CD4-positive, alpha-beta T cell treated with Interleukin-2 at 100 ng/mL for 4 hours (primary cell): ENCODE data around the gene CACNB2.

Experiments used
- DNase-seq: peaks from one replicate; pipeline ENCODE4 v3.0.0-alpha.2; 2020; ENCODE audit warnings: low spot score

The CACNB2 gene

GRCh38 chr10:18514537-18514936, 374.3 kb downstream of the CACNB2 start:
- DNase-seq = no peak

GRCh38 chr10:18516851-18517250, 376.6 kb downstream of the CACNB2 start:
- no peak for DNase-seq

DNA sequence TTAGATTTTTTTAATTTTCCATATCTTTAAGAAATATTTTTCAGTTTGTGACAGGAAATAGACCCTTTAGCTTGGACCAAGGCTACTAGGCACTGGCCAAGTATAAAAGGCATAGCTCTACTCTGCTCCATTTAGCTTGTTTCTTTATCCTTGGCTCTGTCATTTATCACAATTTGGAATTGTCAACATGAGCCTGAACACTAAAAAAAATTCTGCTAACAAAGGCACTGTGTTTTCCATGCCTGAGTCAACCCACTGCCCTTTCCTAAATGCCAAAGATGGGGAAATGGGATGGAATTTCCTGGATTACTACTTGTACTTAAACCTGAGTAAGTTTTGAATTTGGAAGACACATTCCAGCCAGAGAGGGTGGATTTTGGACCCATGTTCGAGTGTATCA, 382.8 kb downstream of the CACNB2 start:
- DNase-seq = no peak

- no peak for DNase-seq
Observed at GRCh38 chr10:18523858-18524257, 383.6 kb downstream of the CACNB2 start.

DNA sequence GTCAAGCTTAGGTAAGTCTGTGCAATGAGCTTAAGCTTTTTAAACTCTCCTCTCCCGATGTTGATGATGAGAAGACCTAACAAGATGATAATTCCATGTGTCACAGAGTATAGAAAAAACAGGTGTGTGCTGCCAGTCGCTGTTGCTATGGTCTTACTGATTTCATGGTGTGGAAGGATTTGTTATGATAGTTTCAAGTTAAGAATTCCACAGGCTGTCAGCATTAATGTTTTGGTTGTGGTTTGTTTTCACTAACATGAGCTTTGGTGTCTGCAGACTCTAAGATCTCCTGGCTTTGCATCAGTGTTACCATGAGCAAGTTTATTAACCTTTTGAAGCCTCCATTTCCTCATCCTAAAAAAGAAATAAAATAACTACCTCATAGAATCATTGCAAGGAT, 387.5 kb downstream of the CACNB2 start:
- no peak for DNase-seq

GRCh38 chr10:18528292-18528691, 388.1 kb downstream of the CACNB2 start:
- DNase-seq = no peak

DNA sequence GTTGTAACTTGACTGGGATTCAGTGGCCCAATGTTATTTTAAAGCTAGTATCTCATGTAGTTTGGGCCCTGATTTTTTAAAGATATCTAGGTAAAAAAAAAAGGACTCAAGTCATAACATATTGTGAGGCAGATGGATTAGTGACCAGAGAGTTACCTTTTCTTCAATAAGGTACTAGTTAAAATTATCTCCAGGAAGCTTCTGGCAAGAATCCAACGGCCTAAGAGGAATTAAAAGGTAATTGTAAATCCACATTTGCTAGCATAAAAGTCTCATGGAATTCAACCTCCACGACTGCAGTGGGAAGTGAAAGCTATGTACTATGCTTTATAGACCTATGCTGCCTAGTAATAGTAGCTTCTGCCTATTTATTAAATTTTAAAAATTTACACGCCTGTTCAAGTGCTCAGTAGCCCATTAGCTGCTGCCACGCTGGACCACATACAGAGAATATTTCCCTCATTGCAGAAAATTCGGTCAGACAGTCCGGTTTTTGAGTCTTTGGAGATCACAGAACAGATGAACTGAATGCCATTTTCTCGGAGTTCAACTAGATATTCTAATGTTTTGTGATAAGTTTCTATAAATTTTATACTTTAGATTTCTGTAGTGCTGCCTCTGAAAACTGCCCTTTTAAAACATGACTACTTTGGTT, 392.8 kb downstream of the CACNB2 start:
- no peak for DNase-seq

- no peak for DNase-seq
Observed at GRCh38 chr10:18533896-18534295, 393.7 kb downstream of the CACNB2 start.

DNA sequence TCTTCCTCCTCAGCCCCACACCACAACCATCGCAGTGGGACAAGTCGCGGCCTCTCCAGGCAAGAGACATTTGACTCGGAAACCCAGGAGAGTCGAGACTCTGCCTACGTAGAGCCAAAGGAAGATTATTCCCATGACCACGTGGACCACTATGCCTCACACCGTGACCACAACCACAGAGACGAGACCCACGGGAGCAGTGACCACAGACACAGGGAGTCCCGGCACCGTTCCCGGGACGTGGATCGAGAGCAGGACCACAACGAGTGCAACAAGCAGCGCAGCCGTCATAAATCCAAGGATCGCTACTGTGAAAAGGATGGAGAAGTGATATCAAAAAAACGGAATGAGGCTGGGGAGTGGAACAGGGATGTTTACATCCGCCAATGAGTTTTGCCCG, 399.1 kb downstream of the CACNB2 start:
- DNase-seq = no peak

DNA sequence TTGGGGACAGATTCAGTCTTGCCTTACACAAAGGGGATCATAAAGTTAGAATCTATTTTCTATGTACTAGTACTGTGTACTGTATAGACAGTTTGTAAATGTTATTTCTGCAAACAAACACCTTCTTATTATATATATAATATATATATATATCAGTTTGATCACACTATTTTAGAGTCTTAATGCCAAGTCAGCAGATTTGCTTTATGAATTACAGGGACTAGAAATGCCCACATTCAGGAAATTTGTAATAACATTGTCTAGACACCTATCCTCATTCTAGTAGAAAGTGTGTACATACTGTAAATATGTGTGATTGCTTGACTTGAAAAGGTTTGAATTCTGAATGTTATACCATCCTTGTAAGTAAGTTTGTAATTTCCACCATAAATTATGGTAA, 400.0 kb downstream of the CACNB2 start:
- DNase-seq = no peak

GRCh38 chr10:18542832-18543231, 402.6 kb downstream of the CACNB2 start:
- no peak for DNase-seq

DNA sequence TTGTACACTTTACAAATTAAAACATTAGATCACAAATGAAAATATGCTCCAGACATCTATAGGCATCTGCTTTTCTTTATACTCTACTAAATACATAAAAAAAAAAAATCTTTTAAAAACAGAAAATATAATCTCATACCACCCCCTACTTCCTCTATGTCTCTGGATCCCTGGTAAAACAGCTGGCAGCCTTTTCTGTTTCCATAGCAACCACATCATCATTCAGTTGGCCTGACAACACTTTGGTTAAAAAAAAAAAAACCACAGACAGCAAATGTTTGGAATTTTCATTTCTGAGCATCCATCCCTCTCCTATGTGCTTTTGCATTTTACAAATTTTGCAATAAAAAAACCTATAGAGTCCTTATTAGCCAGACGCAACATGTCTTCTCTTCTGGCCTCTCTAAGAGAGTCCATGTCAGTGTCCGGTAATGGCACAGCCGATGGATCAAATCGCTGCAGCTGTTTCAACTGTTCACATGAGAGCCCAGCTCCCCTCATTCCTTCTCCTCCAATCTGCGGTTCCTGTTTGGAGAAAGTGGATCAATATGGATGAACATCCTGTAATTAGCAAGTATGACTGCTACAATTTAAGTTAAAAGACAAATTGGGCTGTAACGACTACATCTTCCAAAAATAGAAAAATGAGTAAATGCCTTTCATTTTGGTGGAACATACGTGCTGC, 405.5 kb downstream of the CACNB2 start:
- no peak for DNase-seq

DNA sequence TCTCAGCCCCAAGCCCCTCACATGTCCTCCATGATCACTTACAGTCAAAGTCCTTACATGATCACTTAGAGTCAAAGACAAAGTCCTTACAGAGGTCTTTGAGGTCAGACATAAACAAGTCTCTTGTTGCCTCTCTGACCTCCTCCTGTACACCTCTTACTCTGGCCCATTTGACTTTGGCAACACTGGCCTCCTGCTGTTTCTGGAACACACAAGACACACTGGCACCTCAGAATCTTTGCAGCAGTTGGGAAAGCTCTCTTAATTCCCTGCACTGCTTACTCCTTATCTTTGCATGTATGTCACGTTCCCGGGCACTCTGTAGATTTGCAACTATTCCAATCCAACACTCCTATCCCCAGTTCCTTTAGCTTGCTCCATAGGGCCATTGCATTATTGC, 408.9 kb downstream of the CACNB2 start:
- no peak for DNase-seq

DNA sequence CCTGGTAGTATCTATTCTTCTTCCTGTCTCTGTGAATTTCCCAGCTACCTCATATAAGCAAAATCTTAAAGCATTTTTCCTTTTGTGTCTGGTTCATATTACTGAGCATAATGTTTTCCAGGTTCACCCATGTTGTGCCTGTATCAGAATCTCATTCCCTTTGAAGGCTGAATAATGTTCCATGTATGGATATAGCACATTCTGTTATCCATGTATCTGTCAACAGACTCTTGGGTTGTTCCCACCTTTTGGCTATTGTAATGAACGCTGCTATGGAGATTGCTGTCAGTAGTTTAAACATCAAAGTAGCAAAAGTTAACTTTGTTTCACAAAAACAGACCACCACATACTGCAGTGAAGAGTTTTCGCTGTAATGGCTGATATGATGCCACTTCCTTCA, 411.2 kb downstream of the CACNB2 start:
- no peak for DNase-seq

DNA sequence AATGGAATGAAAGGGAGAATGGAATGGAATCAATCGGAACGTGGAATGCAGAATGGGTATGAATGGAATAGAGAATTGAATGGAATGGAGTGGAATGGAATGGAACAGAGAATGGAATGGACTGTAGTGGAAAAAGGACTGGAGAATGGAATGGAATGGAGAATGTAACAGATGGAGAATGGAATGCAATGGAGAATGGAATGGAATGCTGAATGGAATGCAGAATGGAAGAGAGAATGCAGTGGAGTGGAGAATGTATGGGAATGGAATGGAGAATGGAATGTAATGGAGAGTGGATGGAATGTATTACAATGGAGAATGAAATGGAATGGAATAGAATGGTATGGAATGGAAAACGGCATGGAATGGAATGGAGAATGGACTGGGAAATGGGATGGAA, 414.3 kb downstream of the CACNB2 start:
- no peak for DNase-seq

- DNase-seq = no peak
Observed at GRCh38 chr10:18556522-18557147, 416.4 kb downstream of the CACNB2 start.

DNA sequence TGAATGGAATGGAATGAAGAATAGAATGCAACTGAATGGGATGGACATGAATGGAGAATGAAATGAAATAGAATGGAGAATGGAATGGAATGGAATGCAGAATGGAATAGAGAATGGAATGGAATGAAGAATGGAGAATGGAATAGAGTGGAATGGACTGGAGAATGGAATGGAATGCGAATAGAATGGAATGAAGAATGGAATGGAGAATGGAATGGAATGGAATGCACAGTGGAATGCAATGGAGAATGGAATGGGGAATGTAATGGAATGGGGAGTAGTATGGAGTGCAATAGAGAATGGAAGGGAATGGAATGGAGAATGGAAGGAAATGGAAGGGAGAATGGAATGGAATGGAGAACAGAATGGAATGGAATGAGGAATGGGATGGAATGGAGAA, 417.7 kb downstream of the CACNB2 start:
- no peak for DNase-seq

DNA sequence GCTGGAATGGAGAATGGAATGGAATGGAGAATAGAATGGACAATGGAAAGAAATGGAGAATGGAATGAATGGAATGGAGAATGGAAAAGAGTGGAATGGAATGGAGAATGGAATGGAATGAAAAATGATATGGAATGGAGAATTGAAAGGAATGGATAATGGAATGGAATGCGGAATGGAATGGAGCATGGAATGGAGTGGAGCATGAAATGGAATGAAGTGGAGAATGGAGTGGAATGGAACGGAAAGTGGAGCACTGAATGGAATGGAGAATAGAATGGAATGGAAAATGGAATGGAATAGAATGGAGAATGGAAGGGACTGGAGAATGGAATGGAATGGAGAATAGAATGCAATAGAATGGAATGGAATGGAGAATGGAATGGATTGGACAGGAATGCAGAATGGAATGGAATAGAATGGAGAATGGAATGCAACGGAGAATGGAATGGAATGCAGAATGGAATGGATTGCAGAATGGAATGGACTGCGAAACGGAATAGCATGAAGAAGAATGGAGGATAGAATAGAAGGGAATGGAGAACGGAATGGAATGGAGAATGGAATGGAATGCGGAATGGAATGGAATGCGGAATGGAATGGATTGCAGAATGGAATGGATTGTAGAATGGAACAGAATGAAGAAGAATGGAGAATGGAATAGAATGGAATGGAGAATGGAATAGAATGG, 421.8 kb downstream of the CACNB2 start:
- no peak for DNase-seq

GRCh38 chr10:18563003-18563726, 422.9 kb downstream of the CACNB2 start:
- DNase-seq = no peak

DNA sequence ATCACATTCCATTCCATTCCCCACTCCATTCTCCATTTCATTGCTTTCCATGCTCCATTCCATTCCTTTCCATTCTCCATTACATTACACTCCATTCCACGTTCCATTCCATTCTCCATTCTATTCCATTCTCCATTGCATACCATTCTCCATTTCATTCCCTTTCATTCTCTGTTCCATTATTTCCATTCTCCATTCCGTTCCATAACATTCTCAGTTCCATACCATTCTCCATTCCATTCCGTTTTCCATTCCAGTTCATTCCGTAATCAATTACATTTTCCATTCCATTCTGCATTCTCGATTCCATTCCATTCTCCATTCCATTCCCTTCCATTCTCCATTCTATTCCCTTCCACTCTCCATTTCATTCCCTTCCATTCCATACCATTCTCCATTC, 424.8 kb downstream of the CACNB2 start:
- no peak for DNase-seq

DNA sequence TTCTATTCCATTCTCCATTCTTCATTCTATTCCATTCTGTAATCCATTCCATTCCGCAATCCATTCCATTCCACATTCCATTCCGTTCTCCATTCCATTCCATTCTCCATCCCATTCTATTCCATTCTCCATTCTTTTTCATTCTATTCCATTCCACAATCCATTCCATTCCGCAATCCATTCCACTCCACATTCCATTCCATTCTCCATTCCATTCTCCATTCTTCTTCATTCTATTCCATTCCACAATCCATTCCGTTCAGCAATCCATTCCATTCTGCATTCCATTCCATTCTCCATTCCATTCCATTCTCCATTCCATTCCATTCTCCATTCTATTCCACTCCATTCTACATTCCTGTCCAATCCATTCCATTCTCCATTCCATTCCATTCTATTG, 426.0 kb downstream of the CACNB2 start:
- no peak for DNase-seq

- DNase-seq = no peak
Observed at GRCh38 chr10:18567343-18567856, 427.2 kb downstream of the CACNB2 start.
